Activated CD8-positive, alpha-beta memory T cell treated with anti-CD3 and anti-CD28 coated beads, Interleukin-2, amount 50 U/mL, for 24 hours (primary cell): ENCODE measurements around the gene EEF2.
A peak's percentile ranks its signal among the peaks of the same experiment; 100 is the strongest.

Experiments used
- DNase-seq: peaks from one replicate; pipeline ENCODE4 v3.0.0-alpha.2; 2020; ENCODE audit errors: extremely low read depth

EEF2 gene

GRCh38 chr19:3984908-3985642 is at the start of gene EEF2:
Gene EEF2 (minus strand): TSS chr19:3985463. CDS start chr19:3985380, 83 bp downstream.
- peak; percentile 67 for DNase-seq

GRCh38 chr19:4034048-4035017 is 49.1 kb upstream of the EEF2 start:
- no peak for DNase-seq

GRCh38 chr19:4033028-4033956 is 48.0 kb upstream of the EEF2 start:
- no peak for DNase-seq

- DNase-seq, result no peak
These were observed 47.2 kb upstream of the EEF2 start for GRCh38 chr19:4032436-4032835.

- no peak for DNase-seq
These were observed 46.2 kb upstream of the EEF2 start for GRCh38 chr19:4031420-4031819.

GRCh38 chr19:4030981-4031380 is 45.7 kb upstream of the EEF2 start:
- no peak for DNase-seq

- DNase-seq, result no peak
These were observed 45.3 kb upstream of the EEF2 start for GRCh38 chr19:4030552-4030951.

GRCh38 chr19:4029247-4029614 is 44.0 kb upstream of the EEF2 start:
- DNase-seq, result no peak

GRCh38 chr19:4028334-4029246 is 43.3 kb upstream of the EEF2 start:
- no peak for DNase-seq

- DNase-seq, result no peak
These were observed 41.9 kb upstream of the EEF2 start for GRCh38 chr19:4027146-4027545.

GRCh38 chr19:4025317-4025716 is 40.1 kb upstream of the EEF2 start:
- DNase-seq, result no peak

GRCh38 chr19:4023600-4024398 is 38.5 kb upstream of the EEF2 start:
- DNase-seq, result no peak

GRCh38 chr19:4019578-4019977 is 34.3 kb upstream of the EEF2 start:
- no peak for DNase-seq

- DNase-seq, result no peak
These were observed 33.7 kb upstream of the EEF2 start for GRCh38 chr19:4018775-4019504.

GRCh38 chr19:4018140-4018613 is 32.9 kb upstream of the EEF2 start:
- no peak for DNase-seq

- no peak for DNase-seq
These were observed 31.8 kb upstream of the EEF2 start for GRCh38 chr19:4016903-4017638.

- no peak for DNase-seq
These were observed 31.2 kb upstream of the EEF2 start for GRCh38 chr19:4016486-4016885.

- DNase-seq, result no peak
These were observed 30.6 kb upstream of the EEF2 start for GRCh38 chr19:4015705-4016402.
